ENCODE data around the gene RAB10. TPM values are rescaled to one million over a fixed set of nuclear protein-coding genes. Genes with fewer than 3 reads are reported as not detected.

RAB10 gene
- total and polyA plus RNA-seq, 2 experiments from 2014 or later = 86.7 to 151 TPM

- Histone ChIP-seq H3K9me2 (ENCODE audit: insufficient read depth) (no peaks in the 10 kb centered on the region), H3K4me2 (ENCODE audit: unreplicated experiment) (no peak overlapping the region), H2AFZ (no peak overlapping the region), H3F3A (ENCODE audit: insufficient read depth) (peaks cover 13% of the 10 kb centered on the region; the same call in 1 of the 2 replicates), H3K4me1 (ENCODE audit: insufficient read depth) (peaks cover 30% of the 10 kb centered on the region), H3K9me3 (ENCODE audit: low read depth) (no peaks in the 10 kb centered on the region), H3K4me3 (no peak overlapping the region), H3K27ac (no peak overlapping the region), H3K9ac (no peak overlapping the region), H4K20me1 (ENCODE audit: insufficient read depth) (peaks cover 37% of the 10 kb centered on the region; the same call in 1 of the 2 replicates), H3K27me3 (replicated peaks; ENCODE audit: insufficient read depth) (no peaks in the 10 kb centered on the region), H3K79me2 (ENCODE audit: insufficient read depth) (peaks cover 100% of the 10 kb centered on the region), H3K36me3 (ENCODE audit: low read depth) (no peaks in the 10 kb centered on the region)
- TF ChIP-seq EZH2phosphoT487 (IDR thresholded peaks at IDR 0.05; ENCODE audit: insufficient read depth, low read depth) = no peak
- TF ChIP-seq EZH2 (IDR thresholded peaks at IDR 0.05; ENCODE audit: insufficient read depth, poor library complexity, severe bottlenecking) = no peak
- peak; percentile 15 for DNase-seq
- in situ Hi-C loops (cut with MboI) = no loop called here
- WGBS, 2 experiments (ENCODE audit: low coverage in 1 of 2, low lambda C conversion rate in 2 of 2, missing lambda C conversion rate in 2 of 2) = 71 to 76% methylated on average over 3 of the region's 3 CpGs
These were observed 14.9 kb downstream of the RAB10 start for GRCh38 chr2:26048791-26049190.

DNA sequence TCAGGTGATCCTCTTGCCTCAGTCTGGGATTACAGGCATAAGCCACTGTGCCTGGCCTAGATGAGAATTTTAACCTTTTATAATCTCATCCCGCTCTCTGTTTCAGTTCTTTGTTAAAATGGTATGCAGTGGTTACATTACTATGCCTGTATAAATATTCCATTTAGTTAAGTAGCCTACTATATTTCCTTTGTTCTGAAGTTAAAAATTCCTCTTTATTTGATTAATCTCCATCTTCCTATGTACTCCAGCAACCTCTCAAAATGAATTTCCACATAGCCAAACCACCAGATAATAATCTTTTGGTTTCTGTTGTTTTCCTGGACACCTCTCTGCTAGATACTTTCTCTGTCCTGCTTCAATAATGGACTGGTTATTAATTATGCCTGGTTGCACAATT lies 15.8 kb downstream of the RAB10 start:
- no peaks in the 10 kb centered on the region for H3K9me2 ChIP-seq (ENCODE audit: insufficient read depth)
- H3K4me3 ChIP-seq = no peak overlapping the region
- no peak overlapping the region for H3K9ac ChIP-seq
- peaks cover 36% of the 10 kb centered on the region; the same call in 1 of the 2 replicates for H4K20me1 ChIP-seq (ENCODE audit: insufficient read depth)
- WGBS, 2 experiments (ENCODE audit: low coverage in 1 of 2, low lambda C conversion rate in 2 of 2, missing lambda C conversion rate in 2 of 2) = 97 to 100% methylated on average over 1 of the region's 1 CpG
- TF ChIP-seq EZH2phosphoT487 (IDR thresholded peaks at IDR 0.05; ENCODE audit: insufficient read depth, low read depth) (no peak), EZH2 (IDR thresholded peaks at IDR 0.05; ENCODE audit: insufficient read depth, poor library complexity, severe bottlenecking) (no peak)
- in situ Hi-C loops (cut with MboI) = no loop called here
- no peaks in the 10 kb centered on the region for H3K9me3 ChIP-seq (ENCODE audit: low read depth)
- DNase-seq = no peak
- H3K79me2 ChIP-seq (ENCODE audit: insufficient read depth) = peaks cover 100% of the 10 kb centered on the region
- H3K27me3 ChIP-seq (replicated peaks; ENCODE audit: insufficient read depth) = no peaks in the 10 kb centered on the region
- H3K4me1 ChIP-seq (ENCODE audit: insufficient read depth) = peaks cover 21% of the 10 kb centered on the region
- peaks cover 12% of the 10 kb centered on the region; the same call in 1 of the 2 replicates for H3F3A ChIP-seq (ENCODE audit: insufficient read depth)
- H2AFZ ChIP-seq = no peak overlapping the region
- no peak overlapping the region for H3K27ac ChIP-seq
- H3K4me2 ChIP-seq (ENCODE audit: unreplicated experiment) = no peak overlapping the region
- no peaks in the 10 kb centered on the region for H3K36me3 ChIP-seq (ENCODE audit: low read depth)

GRCh38 chr2:26052740-26053139 lies 18.9 kb downstream of the RAB10 start:
- no peaks in the 10 kb centered on the region for H3K9me2 ChIP-seq (ENCODE audit: insufficient read depth)
- no peaks in the 10 kb centered on the region for H3K9me3 ChIP-seq (ENCODE audit: low read depth)
- no peaks in the 10 kb centered on the region for H3K36me3 ChIP-seq (ENCODE audit: low read depth)
- H3F3A ChIP-seq (ENCODE audit: insufficient read depth) = peaks cover 10% of the 10 kb centered on the region; the same call in 1 of the 2 replicates
- peaks cover 100% of the 10 kb centered on the region for H3K79me2 ChIP-seq (ENCODE audit: insufficient read depth)
- H3K4me1 ChIP-seq (ENCODE audit: insufficient read depth) = peaks cover 20% of the 10 kb centered on the region; the same call in 1 of the 2 replicates
- H3K4me2 ChIP-seq (ENCODE audit: unreplicated experiment) = no peak overlapping the region
- H3K4me3 ChIP-seq = no peak overlapping the region
- in situ Hi-C loops (cut with MboI) = no loop called here
- H3K27me3 ChIP-seq (replicated peaks; ENCODE audit: insufficient read depth) = no peaks in the 10 kb centered on the region
- no peak for TF ChIP-seq EZH2phosphoT487 (IDR thresholded peaks at IDR 0.05; ENCODE audit: insufficient read depth, low read depth)
- H2AFZ ChIP-seq = no peak overlapping the region
- DNase-seq = no peak
- no peak overlapping the region for H3K27ac ChIP-seq
- peaks cover 46% of the 10 kb centered on the region; the same call in 1 of the 2 replicates for H4K20me1 ChIP-seq (ENCODE audit: insufficient read depth)
- no peak overlapping the region for H3K9ac ChIP-seq

- Histone ChIP-seq H2AFZ (no peak overlapping the region), H3K79me2 (ENCODE audit: insufficient read depth) (peaks cover 100% of the 10 kb centered on the region), H3F3A (ENCODE audit: insufficient read depth) (peaks cover 4% of the 10 kb centered on the region; the same call in 1 of the 2 replicates), H3K9me2 (ENCODE audit: insufficient read depth) (no peaks in the 10 kb centered on the region), H3K9ac (no peak overlapping the region), H3K36me3 (ENCODE audit: low read depth) (no peaks in the 10 kb centered on the region), H3K9me3 (ENCODE audit: low read depth) (no peaks in the 10 kb centered on the region), H3K27ac (no peak overlapping the region), H3K4me2 (ENCODE audit: unreplicated experiment) (no peak overlapping the region), H3K27me3 (replicated peaks; ENCODE audit: insufficient read depth) (no peaks in the 10 kb centered on the region), H3K4me1 (ENCODE audit: insufficient read depth) (peaks cover 4% of the 10 kb centered on the region; the same call in 1 of the 2 replicates), H3K4me3 (no peak overlapping the region), H4K20me1 (ENCODE audit: insufficient read depth) (peaks cover 57% of the 10 kb centered on the region)
- TF ChIP-seq EZH2phosphoT487 (IDR thresholded peaks at IDR 0.05; ENCODE audit: insufficient read depth, low read depth) (no peak), EZH2 (IDR thresholded peaks at IDR 0.05; ENCODE audit: insufficient read depth, poor library complexity, severe bottlenecking) (no peak)
- 53% methylated on average over 4 of the region's 4 CpGs for WGBS, 2 experiments (ENCODE audit: low coverage in 1 of 2, low lambda C conversion rate in 2 of 2, missing lambda C conversion rate in 2 of 2)
- peak; percentile 19 for DNase-seq
- in situ Hi-C loops (cut with MboI) = no loop called here
These were observed 20.9 kb downstream of the RAB10 start for GRCh38 chr2:26054598-26055348.
